ENCODE measurements around the gene CNTN5. TPM values are rescaled to one million over a fixed set of nuclear protein-coding genes. Genes with fewer than 3 reads are reported as not detected.

CNTN5 gene
- total RNA-seq, 3 donors from 2014 or later, result 0.35 TPM; not detected in 2

DNA sequence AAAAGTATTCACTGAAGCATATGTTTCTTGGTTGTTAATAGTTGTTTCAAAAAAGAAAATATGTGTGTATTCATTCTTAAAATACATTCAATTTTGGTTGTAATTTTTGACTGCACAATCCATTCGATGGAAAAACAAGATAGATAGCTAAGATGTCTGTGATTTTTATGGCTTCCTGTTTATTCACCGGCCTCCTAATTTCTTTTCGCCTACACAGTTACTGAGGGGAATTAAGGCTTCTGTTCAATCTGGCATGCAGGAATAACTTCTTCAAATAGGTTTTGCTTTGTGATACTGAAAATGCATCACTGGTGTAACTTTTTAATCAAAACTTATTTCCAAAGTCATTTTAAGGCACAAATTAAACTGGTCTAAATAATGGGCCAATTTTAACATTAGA, 1375.5 kb downstream of the CNTN5 start:
- Histone ChIP-seq H3K9me3 (peaks cover 4% of the 10 kb centered on the region), H3K36me3 (ENCODE audit: low read depth) (no peaks in the 10 kb centered on the region), H3K4me3 (no peak overlapping the region), H3K4me1 (ENCODE audit: low read depth) (no peaks in the 10 kb centered on the region)
- DNase-seq (no peak), ATAC-seq (no peak)
- intact Hi-C loops (cut with DNase I, micrococcal nuclease), result no loop called here
- no peak for TF ChIP-seq CTCF (IDR thresholded peaks at IDR 0.05)

DNA sequence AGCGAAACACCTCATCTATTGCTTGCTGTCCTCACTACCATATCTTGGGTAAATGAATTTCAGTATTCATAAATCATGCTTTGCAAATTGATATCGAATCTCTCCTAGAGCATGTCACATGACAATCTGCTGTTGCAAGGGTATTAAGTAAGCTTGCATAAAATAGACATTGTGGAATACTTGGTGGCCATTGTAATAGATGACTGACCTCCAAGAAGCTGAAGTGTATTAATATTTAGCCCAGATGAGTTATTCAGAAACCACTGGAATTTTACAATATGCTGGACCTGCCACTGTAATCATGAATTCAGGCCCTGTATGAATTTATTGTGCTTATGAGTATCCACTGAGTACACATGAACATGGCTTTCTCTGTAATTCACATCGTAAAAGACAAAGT, 1376.7 kb downstream of the CNTN5 start:
- no peak for DNase-seq

DNA sequence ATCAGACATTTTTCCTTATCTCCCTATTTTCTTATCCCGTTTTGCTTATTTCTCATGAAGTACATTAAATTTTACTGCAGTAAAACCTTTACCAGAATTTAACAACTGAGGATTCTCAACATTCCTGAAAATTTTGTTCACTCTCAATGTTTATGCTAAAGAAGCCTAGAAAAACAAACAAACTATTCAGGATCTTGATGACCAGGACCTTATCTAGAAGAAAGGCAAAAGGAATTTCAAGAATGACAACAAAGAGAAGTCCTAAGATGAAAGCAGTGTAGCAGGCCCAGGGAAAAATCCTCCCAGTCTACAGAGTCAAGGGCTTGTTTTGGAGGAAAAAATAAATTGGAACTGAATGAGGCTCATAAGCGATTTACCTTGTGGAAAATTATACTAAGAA, 1383.1 kb downstream of the CNTN5 start:
- H3K36me3 ChIP-seq (ENCODE audit: low read depth), result no peaks in the 10 kb centered on the region
- H3K4me3 ChIP-seq, result no peak overlapping the region
- peaks cover 6% of the 10 kb centered on the region for H3K9me3 ChIP-seq
- H3K4me1 ChIP-seq (ENCODE audit: low read depth), result no peaks in the 10 kb centered on the region
- intact Hi-C loops (cut with DNase I, micrococcal nuclease), result no loop called here
- no peak for ATAC-seq
- TF ChIP-seq CTCF (IDR thresholded peaks at IDR 0.05), result no peak
- DNase-seq, result no peak

More for the DNA sequence above, 1376.7 kb downstream of the CNTN5 start:
- Histone ChIP-seq H3K4me1 (ENCODE audit: low read depth) (no peaks in the 10 kb centered on the region), H3K9me3 (peaks cover 4% of the 10 kb centered on the region), H3K4me3 (no peak overlapping the region), H3K36me3 (ENCODE audit: low read depth) (no peaks in the 10 kb centered on the region)
- intact Hi-C loops (cut with DNase I, micrococcal nuclease), result no loop called here
- no peak for TF ChIP-seq CTCF (IDR thresholded peaks at IDR 0.05)
- no peak for ATAC-seq

DNA sequence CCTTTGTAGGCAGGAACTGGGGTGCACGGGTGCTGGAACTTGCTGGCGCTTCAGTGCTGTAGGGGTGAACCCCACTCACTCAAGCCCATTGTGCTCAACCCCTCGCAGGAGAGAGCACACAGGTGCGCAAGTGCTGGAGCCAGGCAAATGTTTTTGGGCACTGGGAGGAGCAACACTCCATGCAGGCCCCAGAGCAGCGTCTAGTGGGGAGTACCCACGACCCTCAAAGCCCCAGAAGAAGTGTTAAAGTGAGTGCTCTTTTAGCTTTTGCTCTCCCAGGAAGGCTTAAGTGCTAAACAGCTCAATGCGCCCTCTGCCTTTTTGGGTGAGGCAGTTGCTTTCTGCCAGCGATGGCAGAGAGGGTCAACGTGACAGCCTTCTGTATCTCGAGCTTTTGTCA, 1384.2 kb downstream of the CNTN5 start:
- no peak overlapping the region for H3K4me3 ChIP-seq
- intact Hi-C loops (cut with DNase I, micrococcal nuclease), result no loop called here
- no peaks in the 10 kb centered on the region for H3K4me1 ChIP-seq (ENCODE audit: low read depth)
- DNase-seq (no peak), ATAC-seq (no peak)
- peaks cover 12% of the 10 kb centered on the region for H3K9me3 ChIP-seq
- no peak for TF ChIP-seq CTCF (IDR thresholded peaks at IDR 0.05)
- no peaks in the 10 kb centered on the region for H3K36me3 ChIP-seq (ENCODE audit: low read depth)

Measured in mucosa of descending colon (tissue), 3 donors.